NCI-H345 treated with DMSO at 0.1 percent for 48 hours (cell line): ENCODE data around the gene FUT7.

Experiments
- DNase-seq: peaks from one replicate; lab custom pipeline; 2025; ENCODE audit not compliant: unreplicated experiment; lab: John Stamatoyannopoulos, UW

Gene FUT7

GRCh38 chr9:137050570-137050969 is 18.7 kb upstream of the FUT7 start:
- DNase-seq: no peak

- DNase-seq: peak; percentile 43
Measured at GRCh38 chr9:137049544-137050449, 17.9 kb upstream of the FUT7 start.

- DNase-seq: no peak
Measured at GRCh38 chr9:137048655-137049543, 17.0 kb upstream of the FUT7 start.

GRCh38 chr9:137046088-137046787 is 14.3 kb upstream of the FUT7 start, which contains the start of gene NPDC1:
NPDC1 (minus strand) TSS chr9:137046177; CDS start chr9:137045989, 188 bp downstream.
- DNase-seq: peak; percentile 76

GRCh38 chr9:137045294-137046087 is 13.6 kb upstream of the FUT7 start:
- no peak for DNase-seq

GRCh38 chr9:137044502-137045177 is 12.8 kb upstream of the FUT7 start:
- peak; percentile 60 for DNase-seq

GRCh38 chr9:137044037-137044436 is 12.1 kb upstream of the FUT7 start:
- DNase-seq: no peak

GRCh38 chr9:137042751-137043727 is 11.2 kb upstream of the FUT7 start:
- no peak for DNase-seq

- no peak for DNase-seq
Measured at GRCh38 chr9:137041124-137041523, 9.2 kb upstream of the FUT7 start.

- DNase-seq: no peak
Measured at GRCh38 chr9:137040568-137040967, 8.7 kb upstream of the FUT7 start.

- no peak for DNase-seq
Measured at GRCh38 chr9:137039611-137040366, 7.9 kb upstream of the FUT7 start.

GRCh38 chr9:137038916-137039315 is 7.0 kb upstream of the FUT7 start:
- DNase-seq: no peak

- no peak for DNase-seq
Measured at GRCh38 chr9:137037483-137037882, 5.6 kb upstream of the FUT7 start.

GRCh38 chr9:137037035-137037434 is 5.1 kb upstream of the FUT7 start:
- DNase-seq: no peak

- no peak for DNase-seq
Measured at GRCh38 chr9:137035937-137036336, 4.0 kb upstream of the FUT7 start.

- DNase-seq: no peak
Measured at GRCh38 chr9:137035507-137035834, 3.6 kb upstream of the FUT7 start.

GRCh38 chr9:137034709-137035506 is 3.0 kb upstream of the FUT7 start:
- peak; percentile 81 for DNase-seq
